DMS114 treated with DMSO at 0.1 percent for 48 hours (cell line): ENCODE measurements around the gene KCNAB2.
A peak's percentile ranks its signal among the peaks of the same experiment; 100 is the strongest.

Experiments
- DNase-seq: peaks from one replicate; lab custom pipeline; 2025; ENCODE audit not compliant: unreplicated experiment; lab: John Stamatoyannopoulos, UW

KCNAB2 gene

DNA sequence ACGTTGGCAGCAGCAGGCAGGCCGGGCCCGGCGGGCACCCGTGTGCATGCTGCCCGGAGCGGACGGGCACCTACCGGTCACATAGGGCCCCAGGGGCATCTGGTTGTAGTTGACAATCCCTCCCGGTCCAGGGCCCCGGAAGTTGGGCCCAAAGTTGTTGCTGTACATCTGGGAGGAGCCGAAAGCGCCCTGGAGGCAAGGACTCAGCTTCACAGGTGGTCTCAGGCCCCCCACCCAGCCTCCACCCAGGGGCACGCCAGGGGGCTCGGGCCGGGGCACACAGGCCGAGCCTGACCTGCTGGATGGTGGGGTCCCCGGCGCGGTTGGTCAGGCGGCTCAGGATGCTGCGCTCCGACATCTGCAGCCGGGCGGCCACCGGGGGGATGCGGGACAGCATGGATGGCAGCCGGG lies 60.6 kb downstream of the KCNAB2 start:
- no peak for DNase-seq

DNA sequence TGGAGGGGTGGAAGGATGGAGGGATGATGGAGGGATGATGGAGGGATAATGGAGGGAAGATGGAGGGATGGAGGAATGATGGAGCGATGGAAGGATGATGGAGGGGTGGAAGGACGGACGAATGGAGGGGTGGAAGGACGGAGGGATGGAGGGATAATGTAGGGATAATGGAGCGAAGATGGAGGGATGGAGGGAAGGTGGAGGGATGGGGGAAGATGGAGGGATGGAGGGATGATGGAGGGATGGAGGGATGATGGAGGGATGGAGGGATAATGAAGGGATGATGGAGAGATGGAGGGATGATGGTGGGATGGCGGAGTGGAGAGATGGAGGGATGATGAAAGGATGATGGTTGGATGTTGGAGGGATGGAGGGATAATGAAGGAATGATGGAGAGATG lies 61.3 kb downstream of the KCNAB2 start:
- DNase-seq, result no peak

DNA sequence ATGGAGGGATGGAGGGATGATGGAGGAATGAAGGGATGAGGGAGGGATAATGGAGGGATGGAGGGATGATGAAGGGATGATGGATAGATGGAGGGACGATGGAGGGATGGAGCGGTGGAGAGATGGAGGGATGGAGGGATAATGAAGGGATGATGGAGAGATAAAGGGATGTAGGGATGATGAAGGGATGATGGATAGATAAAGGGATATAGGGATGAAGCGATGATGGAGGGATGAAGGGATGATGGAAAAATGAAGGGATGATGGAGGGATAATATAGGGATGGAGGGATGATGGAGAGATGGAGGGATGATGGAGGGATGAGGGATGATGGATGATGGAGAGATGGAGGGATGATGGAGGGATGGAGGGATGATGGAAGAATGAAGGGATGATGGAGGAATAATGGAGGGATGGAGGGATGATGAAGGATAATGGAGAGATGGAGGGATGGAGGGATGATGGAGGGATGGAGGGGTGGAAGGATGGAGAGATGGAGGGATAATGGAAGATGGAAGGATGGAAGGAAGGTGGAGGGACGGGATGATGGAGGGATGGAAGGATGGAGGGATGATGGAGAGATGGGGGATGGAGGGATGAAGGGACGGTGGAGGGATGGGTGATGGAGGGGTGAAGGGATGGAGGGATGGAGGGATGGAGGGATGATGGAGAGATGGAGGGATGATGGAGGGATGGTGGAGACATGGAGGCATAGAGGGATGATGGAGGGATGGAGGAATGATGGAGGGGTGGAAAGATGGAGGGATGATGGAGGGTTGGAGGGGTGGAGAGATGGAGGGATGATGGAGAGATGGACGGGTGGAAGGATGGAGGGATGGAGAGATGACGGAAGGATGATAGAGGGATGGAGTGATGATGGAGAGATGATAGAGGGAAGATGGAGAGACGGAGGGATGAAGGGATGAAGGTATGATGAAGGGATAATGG lies 62.0 kb downstream of the KCNAB2 start:
- DNase-seq, result no peak

DNA sequence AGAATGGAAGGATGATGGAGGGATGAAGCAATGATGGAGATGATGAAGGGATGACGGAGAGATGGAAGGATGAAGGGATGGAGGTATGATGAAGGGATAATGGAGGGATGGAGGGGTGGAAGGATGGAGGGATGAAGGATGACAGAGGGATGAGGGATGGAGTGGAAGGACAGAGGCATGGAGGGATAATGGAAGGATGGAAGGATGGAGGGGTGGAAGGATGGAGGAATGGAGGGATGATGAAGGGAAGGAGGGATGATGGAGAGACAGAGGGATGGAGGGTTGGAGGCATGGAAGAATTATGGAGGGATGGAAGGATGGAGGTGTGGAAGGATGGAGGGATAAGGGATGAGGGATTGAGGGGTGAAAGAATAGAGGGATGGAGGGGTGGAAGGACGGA lies 62.8 kb downstream of the KCNAB2 start:
- DNase-seq, result no peak

DNA sequence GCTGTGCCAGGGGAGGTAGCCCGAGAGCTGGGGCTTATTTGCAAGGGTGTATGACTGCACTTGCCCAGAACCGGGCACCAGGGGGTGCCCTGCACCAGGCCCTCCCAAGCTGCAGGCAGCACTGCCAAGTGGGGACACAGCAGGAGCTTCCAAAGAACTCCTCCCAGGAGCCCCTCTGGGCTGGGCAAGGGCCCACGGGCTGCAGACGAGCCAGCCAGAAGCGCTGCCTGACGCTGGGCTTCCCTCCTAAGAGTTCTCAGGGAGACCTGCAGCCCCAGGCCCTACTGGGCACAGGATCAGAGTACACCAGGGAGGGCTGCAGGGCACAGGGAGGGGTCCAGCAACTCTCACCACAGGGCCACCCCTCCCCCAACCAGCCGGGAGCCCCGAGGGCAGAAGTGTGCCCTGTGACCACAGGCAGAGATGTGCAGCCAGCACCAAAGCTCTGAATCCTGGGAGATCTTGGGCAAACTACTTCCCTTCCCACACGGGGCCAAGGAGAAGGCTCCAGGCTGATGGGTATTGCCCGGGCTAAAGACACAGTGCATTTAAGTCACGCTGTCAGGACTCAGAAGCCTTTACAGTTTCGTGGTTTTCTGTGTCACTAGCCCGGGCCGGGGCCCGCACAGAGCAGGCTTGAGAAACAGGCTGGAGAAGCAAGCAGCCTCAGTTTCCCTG lies 63.4 kb downstream of the KCNAB2 start:
- DNase-seq, result peak; percentile 13

DNA sequence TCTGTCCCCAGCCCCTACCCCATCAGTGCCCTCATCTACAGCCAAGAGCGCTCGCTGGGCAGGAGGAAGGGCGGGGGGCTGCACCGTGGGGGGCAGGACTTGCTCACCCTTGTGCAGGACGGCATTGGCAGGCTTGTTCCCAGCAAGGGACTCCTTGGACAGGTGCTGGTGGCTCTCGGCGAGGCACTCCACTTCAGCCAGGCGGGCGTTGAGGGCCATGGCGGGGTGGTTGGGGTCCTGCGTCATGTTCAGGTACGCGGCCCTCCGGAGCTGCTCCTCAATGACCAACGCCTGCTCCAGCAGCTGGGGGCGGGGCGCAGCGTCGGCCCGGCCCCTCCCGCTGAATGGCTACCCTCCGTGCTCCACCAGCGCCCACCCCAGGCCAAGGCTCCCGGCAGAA lies 64.0 kb downstream of the KCNAB2 start:
- DNase-seq, result no peak

DNA sequence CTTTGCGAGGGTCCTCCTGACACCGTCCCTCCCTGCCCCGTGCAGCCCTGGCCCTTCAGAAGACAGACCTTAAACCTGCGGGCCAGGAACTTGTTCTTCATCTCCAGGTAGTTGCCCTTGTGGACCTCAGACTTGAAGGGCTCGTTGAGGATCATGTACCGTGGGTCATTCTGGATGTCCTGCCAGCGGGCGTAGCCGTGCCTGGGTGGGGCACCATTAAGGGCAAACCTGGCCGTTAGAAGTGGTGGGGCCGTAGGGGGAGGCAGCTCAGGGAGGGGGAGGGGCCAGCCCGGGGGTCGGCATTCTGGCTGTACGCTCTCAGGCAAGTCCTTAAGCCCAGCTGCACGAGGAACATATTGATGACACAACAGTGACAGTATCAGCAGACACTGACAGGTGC lies 64.6 kb downstream of the KCNAB2 start:
- DNase-seq, result no peak

DNA sequence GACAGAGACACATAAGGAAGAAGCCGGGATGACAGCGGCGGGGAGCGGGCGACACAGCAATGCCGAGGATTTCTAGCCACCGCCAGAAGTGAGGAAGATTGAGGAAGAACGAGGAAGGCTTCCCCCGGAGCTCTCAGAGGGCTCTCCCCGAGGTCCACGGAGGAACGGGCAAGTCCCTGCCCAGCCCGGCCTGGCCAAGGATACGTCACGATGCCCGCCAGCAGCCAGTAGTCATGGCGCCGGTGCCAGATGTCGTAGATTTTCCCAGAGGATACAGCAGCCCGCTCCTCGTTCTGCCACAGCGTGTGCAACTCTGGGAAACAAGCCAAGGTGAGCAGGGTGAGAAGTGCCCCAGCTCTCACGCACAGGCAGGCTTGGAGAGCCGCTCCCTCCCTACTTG lies 65.9 kb downstream of the KCNAB2 start:
- no peak for DNase-seq

DNA sequence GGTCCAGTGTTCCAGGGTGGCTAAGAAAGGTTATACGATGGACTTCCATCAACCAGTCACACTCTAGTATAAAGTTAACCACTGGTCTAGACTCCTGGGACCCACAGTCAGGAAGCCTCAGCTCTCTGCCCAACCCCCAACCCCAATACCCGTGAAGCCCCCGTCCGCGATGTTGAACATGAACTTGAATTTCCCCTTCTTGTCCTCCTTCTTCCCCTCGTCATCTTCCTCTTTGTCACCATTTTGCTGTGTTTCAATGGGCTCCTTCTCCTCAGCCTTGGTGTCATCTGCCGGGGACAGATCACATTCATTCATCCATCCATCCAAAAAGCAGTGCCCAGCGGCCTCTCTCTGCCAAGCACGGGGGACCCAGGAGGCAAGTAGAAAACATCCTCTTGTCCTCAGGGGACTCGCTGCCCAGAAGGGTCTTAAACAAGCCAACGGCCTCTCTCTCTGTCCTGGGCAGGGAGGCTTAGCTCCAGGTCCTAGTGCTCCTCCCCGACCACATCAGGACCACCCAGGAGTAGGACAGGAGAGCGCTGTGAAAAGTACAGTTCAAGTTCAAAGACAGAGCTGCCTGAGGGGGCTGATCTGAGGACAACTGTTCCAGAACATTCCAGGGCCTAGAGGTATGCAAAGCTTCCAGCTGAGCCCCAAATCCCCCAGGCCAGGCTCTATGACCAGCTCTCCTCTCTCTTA lies 66.5 kb downstream of the KCNAB2 start:
- DNase-seq, result no peak

DNA sequence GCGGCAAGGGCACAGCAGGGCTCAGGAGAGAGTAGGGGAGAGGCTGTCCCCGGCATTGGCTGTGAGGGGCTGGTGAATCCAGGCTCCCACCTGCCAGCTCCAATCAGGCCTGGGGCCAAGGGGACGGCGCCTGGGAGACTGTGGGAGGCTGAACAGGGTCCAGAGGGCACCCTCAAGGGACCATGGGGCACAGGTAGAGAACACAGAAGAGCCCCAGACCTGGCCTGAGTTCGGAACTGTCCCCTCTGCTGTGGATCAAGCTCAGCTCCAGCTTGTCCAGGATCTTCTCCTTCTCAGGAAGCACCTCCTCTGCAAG lies 67.0 kb downstream of the KCNAB2 start:
- no peak for DNase-seq

DNA sequence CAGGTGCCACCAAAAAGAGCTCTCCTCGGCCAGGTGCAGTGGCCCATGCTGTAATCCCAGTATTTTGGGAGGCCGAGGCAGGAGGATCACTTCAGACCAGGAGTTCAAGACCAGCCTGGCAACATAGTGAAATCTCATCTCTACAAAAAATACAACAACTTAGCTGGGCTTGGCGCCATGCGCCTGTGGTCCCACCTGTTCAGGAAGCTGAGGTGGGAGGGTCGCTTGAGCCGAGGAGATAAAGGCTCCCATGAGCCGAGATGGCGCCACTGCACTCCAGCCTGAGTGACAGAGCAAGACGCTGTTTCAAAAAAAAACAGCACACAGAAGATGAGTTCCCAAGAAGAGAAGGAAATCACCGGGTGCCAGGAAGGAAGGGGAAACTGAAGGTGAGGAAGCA lies 67.4 kb downstream of the KCNAB2 start:
- DNase-seq, result no peak

DNA sequence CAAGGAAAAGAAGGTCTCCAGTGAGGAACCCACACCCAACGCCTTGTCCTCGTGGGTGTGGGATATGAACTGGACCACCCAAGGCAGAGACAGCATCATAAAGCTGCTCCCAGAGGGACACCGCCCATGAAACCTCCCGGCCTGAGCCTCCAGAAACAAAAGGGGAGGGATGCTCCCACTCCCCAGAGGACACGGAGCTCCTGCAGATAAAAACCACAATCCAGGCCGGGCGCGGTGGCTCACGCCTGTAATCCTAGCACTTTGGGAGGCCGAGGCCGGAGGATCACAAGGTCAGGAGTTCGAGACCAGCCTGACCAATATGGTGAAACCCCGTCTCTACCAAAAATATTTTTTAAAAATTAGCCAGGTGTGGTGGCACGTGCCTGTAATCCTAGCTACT lies 68.1 kb downstream of the KCNAB2 start:
- DNase-seq, result no peak

DNA sequence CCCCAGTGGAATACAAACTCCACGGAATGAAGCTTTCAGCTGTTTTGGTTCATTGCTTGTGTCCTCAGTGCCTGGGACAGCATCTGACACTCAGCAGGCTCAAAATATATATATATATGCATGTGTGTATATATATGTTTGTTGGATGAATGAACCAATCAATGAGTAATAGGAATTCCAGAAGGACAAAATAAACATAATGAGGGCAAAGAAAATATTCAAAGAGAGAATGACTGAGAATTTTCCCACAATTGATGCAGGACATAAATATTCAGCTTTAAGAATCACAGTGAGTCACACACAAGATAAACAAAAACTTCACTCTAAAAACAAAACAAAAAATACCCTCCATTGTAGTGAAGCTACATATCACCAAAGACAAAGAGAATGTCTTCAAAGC lies 70.4 kb downstream of the KCNAB2 start:
- no peak for DNase-seq

DNA sequence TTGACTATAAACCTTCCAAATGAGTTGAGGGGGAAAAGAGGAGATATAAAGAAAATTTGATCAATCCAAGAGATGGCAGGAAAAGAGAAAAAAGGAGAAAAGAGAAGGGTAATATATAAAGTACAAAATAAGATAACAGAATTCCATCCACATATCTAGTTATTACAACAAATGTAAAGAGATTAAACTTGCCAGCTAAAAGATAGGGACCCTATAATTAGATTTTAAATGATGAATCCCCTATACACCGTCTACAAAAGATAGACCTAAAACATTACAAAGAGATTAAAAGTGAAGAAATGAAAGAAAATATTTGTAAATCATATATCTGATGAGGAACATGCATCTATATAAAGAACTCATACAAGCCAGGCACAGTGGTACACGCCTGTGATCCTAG lies 71.4 kb downstream of the KCNAB2 start:
- no peak for DNase-seq

DNA sequence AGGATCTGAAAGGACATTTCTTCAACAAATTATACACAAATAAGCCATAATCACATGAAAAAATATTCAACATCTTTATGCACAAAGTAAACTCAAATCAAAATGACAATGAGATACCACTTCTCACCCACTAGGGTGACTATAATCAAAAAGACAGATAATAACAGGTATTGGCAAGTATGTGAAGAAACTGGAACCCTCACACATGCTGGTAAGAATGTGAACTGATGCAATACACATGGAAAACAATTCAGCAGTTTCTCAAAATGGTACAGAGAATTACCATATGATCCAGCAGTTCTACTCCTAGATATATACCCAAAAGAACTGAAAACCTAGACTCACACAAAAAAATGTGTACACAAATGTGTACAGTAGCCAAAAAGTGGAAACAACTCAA lies 71.9 kb downstream of the KCNAB2 start:
- no peak for DNase-seq

DNA sequence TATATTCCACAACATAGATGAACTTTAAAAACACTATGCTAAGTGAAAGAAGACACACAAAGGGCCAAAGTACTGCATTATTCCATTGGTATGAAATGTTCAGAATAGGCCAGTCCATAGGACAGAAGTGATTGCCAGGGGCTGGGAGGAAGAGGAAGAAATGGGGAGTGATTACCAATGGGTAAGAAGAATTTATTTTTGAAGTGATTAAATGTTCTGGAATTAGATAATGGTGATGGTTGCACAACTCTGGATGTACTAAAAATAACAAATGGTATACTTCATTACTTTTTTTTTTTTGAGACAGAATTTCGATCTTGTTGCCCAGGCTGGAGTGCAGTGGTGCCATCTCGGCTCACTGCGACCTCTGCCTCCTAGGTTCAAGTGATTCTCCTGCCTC lies 72.7 kb downstream of the KCNAB2 start:
- no peak for DNase-seq

DNA sequence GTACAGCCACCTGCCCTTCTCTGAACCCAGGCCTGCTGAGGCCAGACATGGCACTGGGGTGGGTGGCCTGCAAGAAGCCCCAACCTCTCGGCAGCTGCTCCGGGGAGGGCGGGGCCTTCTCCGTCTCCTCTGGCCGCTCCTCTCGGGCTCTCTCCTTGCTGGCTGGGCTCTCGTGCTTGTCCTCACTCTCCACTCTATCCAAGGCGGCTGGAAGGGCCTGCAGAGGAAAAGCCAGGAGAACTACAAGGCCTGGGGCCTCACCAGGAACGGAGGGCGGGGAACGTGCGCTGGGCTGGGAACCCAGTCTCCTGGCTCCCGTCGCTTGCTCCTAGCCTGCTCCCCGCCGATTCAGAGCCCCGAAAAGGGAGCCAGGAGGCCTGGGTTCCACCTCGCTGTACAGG lies 75.3 kb downstream of the KCNAB2 start:
- no peak for DNase-seq

DNA sequence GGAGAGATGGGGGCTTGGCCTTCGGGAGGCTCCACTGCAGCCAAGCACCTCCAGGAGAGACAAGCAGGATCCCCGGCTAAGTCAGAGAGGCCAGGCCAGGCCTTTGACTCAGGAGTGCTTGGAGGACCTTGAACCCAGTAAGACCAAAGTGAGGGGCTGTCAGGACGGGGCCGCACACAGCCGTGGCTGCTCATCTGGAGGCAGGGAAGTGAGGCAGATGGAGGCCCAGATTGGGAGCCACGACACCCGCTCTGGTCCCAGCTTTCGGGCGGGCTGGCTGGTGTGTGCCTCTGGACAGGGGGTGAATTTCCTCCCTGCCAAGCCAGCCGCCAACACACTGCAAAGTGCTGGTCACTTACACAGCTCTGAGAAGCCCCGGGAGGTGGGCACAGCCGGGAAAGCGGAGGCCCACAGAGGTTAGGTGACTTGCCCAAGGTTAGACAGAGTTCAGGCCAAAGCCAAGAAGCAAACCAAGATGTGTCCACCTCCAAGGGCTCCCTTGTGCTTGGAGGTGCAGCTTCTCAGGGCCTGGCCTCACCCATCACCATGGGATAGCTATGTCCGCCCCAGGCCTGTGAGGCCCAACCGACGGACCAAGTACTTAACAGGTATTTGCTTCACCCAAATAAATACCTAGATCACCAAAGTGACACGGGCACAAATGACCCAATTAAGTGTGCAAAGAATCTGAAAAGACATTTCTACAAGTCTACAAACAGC lies 76.1 kb downstream of the KCNAB2 start:
- no peak for DNase-seq

DNA sequence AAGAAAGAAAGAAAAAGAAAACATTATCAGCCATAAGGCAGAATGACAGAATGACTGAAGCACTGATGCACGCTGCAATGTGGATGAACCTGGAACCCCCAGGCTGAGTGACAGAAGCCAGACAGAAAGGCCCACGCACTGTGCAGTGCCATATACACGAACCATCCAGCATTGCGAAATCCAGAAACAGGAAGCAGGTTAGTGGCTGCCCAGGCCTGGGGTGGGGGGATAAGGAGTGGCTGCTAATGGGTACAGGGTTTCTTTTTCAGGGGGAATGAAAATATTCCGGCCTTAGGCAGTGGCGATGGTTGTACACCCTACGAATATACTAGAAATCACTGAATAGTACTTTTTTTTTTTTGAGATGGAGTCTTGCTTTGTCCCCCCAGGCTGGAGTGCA lies 77.4 kb downstream of the KCNAB2 start:
- no peak for DNase-seq

DNA sequence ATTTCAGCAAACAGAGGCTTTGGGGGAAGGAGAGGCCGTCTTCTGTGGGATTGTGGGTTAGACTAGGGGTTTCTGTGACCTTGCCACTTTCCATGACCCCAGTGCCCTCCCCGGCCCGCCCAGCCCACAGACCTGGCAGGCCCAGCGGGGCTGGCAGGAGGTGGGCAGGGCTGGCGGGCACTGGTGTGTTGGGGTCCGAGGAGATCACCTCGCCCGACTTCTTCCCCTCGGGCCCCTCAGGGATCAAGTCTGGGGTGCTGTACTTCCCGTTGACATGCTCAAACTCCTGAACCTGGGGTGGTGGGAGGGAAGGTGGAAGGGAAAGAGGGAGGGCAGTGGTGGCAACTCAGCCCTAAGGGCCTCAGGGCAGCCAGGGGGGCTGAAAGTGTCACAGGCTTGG lies 78.1 kb downstream of the KCNAB2 start:
- DNase-seq, result no peak

DNA sequence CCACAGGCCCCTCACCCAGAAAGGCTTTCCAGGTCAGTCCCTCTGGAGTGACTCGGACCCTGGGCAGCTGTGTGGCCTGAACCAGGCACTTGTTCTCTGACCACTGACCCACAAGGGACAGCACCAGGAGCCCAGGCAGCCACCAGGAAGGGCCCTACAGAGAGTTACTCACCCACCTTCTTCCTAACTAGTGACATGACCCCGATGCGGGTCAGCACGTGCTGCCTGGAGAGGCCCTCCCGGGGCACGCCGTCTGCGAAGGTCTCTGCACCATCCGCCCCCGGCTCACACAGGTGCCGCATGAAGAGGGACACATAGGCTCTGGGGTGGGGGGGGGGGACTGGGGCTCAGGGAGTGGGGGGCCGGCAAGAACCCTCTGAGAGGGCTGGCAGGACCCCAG lies 78.7 kb downstream of the KCNAB2 start:
- DNase-seq, result no peak
